GM13977 (cell line): ENCODE measurements around the gene ITLN1.

Experiments used
- DNase-seq: peaks from one replicate; pipeline ENCODE4 v3.0.0; 2012; ENCODE audit warnings: low spot score
- in situ Hi-C: fragments of 300-500 bp; cut with MboI; formaldehyde crosslinking; loops from one replicate; pipeline ENCODE4 v1.12.0; 2022; ENCODE audit warnings: low sequenced_read_pairs, low pct_unique_long_range_greater_than_20kb, mixed read lengths, inconsistent platforms; ENCODE audit not compliant: unreplicated experiment
- TF ChIP-seq, protein P1 (sequence below): IDR thresholded peaks from 2 replicates; pipeline ENCODE4 v1.5.1; 2012; ENCODE audit warnings: mild to moderate bottlenecking, control low read depth; ENCODE audit not compliant: insufficient read depth; ENCODE audit errors: extremely low read depth, missing control alignments

The ITLN1 gene

DNA sequence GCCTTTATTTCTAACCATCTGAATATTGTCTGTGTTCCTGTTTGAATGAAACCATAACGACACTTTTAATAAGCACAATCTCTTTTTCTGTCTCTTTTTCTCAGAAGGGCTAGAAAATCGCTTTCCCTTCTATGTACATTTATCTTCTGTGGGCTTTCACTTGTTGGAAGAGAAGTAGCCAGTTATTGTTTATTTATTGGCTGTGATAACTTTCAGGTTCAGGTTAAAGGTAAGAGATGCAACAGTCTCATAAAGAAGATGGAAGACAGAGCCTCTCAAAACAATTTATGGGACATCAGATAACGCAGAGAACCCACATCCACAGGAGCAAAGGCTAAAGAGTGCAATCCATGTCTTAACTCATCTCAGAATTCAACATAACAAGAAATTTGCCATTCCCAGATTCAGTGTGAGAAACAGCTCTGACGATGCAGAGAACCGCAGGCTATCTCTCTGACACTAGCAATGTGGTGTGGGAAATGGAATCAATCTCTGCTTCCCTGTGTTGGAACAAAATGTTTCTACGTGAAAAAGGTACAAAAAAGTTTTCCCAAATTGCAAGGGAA, 18.2 kb downstream of the ITLN1 start:
- no peak for DNase-seq
- TF ChIP-seq, protein P1, sequence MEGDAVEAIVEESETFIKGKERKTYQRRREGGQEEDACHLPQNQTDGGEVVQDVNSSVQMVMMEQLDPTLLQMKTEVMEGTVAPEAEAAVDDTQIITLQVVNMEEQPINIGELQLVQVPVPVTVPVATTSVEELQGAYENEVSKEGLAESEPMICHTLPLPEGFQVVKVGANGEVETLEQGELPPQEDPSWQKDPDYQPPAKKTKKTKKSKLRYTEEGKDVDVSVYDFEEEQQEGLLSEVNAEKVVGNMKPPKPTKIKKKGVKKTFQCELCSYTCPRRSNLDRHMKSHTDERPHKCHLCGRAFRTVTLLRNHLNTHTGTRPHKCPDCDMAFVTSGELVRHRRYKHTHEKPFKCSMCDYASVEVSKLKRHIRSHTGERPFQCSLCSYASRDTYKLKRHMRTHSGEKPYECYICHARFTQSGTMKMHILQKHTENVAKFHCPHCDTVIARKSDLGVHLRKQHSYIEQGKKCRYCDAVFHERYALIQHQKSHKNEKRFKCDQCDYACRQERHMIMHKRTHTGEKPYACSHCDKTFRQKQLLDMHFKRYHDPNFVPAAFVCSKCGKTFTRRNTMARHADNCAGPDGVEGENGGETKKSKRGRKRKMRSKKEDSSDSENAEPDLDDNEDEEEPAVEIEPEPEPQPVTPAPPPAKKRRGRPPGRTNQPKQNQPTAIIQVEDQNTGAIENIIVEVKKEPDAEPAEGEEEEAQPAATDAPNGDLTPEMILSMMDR = no peak
- in situ Hi-C loops = no loop called here

DNA sequence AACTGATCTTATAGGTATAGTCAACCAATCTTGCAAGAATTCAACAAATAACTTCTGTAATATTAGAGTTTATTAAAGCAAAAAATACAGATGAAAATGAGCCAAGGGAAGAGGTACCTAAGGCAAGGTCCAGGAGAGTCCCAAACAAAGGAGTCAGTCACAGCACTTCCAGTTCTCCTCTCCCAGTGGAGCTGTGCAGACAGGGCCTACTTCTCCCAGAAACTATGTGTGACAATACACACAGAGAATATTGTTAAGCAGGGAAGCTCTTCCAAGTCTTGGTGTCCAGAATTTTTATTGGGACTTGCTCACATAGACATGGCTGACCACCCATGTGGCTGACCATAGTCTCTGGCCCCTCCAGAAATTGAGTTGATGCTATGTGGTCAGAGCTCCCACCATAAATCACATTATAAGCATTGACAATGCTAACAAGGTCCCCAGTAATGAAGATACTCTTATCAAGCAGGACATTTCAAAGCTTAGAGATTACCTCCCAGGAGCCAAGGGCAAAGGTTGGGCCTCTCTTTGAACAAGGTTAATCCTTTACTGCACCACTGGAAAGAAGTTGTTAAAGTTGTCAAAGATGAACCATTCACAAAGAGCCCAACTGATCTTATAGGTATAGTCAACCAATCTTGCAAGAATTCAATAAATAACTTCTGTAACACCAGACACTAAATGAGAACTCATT, 18.8 kb downstream of the ITLN1 start:
- TF ChIP-seq, protein P1 = no peak
- DNase-seq = no peak
- in situ Hi-C loops = no loop called here

DNA sequence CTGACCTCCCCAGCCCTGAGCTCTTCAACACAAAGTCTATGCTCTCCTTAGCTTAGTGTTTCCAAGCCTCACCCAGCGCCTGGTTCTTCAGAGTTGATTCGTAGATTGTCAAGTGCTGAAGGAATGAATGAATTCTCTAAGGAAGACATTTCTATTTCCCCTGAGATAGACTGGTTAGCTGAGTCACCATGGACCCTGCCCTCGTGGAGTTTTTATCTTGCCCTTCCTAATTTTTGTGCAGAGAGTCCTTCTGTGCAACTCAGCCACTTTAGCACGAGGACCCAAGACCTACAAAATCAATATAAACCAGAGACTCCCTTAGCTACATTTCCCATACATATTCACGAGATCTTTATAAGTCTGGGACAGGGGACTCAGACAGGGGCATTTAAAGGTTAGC, 19.6 kb downstream of the ITLN1 start:
- no peak for DNase-seq
- in situ Hi-C loops = no loop called here
- TF ChIP-seq, protein P1 = no peak

DNA sequence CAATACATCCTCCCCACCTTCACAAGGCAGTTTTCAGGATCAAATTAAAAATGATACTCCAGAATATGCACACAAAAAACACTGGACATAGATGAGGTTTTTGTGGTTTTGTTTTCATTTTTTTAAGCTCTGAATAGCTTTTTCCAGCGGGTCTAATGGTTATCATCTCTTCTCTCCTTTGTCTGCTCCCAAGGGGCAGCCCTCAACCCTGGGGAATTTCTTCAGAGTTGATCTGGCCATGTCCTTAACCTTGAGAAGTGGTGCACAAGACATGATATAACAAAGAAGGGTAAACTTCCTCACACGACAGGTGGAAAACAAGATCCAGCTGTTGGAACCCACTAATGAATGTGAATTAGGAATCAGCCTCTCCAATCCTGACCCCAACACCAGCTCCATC, 20.8 kb downstream of the ITLN1 start:
- in situ Hi-C loops = no loop called here

DNA sequence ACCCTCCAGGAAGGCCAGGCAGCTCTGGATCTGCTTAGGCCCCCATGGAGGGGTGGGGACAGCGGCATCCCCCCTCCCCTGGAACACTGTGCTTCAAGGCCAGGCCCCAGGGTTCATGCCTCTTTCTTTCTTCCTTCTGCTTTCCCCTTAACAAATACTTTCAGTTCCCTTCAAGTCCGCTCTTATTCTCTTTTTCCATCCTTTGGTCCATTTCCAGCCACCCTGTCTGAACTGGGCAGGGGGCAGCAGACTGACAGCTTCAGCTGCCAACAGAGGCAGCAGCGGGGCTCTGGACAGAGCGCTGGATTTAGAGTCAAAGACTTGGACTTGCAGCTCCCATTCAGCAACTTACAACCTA, 21.2 kb downstream of the ITLN1 start:
- no peak for DNase-seq
- TF ChIP-seq, protein P1 = no peak
- in situ Hi-C loops = no loop called here

More for the DNA sequence above, 20.8 kb downstream of the ITLN1 start:
- TF ChIP-seq, protein P1 = no peak
- DNase-seq = no peak

DNA sequence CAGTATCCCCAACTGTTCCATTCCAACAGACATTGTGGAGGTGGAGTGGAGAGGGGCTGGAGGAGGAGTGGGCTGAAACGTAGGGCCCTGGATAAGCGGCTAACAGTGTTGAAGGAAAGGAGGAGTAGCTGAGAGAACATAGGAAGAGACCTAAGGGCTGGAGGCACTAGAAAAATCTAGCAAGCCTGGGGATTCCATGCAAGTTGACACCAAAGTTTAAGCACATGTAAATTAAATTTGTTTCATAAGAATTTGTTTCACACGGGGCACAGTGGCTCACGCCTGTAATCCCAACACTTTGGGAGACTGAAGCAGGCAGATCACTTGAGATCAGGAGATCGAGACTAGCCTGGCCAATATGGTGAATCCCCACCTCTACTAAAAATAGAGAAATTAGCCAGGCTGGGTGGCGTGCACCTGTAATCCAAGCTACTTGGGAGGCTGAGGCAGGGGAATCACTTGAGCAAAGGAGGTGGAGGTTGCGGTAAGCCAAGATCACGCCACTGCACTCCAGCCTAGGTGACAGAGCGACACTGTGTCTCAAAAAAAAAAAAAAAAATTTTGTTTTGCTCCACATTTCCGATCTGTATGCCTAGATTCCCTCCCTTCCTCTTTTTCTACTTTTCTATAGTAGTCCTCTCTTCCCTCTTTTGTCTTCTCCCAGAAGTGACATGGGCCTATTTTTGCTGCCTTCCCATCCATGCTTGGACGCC, 21.8 kb downstream of the ITLN1 start:
- TF ChIP-seq, protein P1 = no peak
- in situ Hi-C loops = no loop called here
- DNase-seq = no peak
